NCI-H524 (cell line): ENCODE measurements around the gene MMP26.

Experiments used
- DNase-seq, 2 experiments: peaks; one replicate each; lab custom pipeline; 2025; lab: John Stamatoyannopoulos, UW

Gene MMP26

DNA sequence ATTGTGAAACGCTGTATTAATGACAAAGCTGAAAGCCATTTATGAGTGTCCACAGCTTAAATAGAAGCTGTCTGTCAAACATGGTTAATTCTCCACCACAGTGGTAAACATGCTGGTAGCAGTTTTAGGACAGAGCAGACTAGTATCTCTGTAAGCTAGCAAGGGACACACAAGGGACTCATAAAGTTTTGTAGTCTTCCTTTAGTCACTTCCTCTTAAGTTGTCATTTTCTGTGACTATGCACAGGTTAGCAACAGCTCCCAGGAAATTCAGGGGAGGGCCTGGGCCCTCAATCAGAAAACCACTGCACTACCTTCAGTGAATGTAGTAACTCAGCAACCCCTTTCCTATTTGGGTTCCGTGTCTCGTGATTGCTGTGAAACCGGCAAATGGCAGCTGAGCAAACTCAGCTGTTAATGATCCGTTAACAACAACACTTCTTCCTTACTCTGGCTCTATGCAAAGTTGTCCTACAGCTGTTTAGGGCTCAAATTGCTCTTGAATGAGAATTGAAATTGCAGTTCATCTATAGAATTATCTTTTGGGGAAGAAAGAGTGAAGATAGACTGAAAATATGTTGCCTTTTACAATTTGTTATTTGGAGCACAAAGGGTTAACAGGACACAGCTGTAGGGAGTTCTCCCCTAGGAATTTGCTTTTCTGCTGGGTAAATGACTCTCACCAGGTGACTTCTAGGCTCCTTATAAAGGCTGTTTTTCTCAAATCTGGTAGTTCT is at the start of gene MMP26:
Gene MMP26 (plus strand): TSS at position 731 of the 736 bp plus-strand sequence.
- no peak for DNase-seq

DNA sequence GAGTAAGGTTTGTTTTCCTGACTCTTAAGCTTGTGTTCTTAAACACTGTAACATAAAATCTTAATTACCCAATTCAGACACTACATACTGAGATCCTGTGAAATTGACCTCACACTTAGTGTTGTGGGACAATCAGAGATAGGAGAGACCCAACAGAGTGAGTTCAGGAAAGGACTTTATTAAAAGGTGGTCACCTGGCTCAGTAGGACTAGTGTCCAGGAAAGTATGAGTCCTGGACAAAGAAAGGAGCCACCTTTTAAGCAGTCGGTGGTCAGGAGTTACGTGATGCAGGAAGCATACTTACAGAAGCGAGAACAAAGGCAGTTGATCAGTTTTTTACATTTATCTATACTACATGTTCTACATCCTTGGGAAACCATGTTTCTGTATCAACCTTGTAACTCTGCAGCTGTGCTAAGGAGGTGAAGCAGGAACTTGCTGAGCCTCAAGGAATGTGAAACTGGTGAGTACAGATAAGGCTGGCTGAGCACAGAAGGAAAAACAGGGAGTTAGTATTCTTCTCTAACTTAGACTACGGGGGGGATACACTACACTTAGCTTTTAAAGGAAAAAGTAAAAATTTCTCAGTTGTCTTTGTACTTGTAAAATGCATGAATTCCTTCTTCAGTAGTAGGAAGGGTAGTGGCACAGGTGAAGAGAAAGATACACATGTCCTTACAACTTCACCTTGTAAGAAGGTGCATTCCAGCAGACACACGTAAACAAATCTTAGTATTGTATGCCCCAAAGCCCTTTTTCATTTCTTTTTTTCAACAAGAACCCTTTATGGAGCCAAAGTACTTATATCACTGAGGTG is 45.7 kb upstream of the MMP26 start:
- DNase-seq = no peak

DNA sequence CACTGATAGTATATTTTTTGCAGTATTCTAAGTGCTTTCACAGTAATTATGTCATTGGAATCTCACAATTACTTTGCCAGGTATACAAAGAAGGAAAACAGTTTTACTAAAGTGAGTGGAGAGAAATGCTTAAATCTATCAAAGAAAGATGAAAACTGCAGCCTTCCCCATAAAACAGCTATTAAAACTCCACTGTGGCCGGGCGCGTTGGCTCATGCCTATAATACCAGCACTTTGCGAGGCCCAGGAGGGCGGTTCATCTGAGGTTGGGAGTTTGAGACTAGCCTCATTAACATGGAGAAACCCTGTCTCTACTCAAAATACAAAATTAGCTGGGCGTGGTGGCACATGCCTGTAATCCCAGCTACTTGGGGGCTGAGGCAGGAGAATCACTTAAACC is 41.7 kb upstream of the MMP26 start:
- no peak for DNase-seq

GRCh38 chr11:4664183-4664582 is 40.4 kb upstream of the MMP26 start:
- no peak for DNase-seq

- no peak for DNase-seq
Measured at GRCh38 chr11:4664786-4665185, 39.8 kb upstream of the MMP26 start.

DNA sequence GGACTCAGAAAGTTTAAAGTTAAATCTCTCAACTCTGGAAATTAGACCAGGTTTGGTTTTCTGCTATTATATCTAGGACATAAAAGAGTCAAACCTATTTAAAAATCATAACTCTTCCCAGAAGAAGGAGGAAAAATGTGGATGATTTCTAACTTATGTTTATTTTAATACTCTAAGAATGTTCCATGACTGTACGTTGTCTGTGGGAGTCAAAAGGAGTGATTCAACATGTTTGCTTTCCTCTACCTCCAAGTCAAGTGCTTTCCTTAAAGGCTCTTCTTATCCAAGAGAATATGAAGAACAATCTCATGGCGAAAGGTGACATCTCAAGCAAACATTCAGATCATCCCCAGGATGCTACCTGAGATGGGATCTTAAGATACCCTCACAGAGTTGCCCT is 39.2 kb upstream of the MMP26 start:
- no peak for DNase-seq

DNA sequence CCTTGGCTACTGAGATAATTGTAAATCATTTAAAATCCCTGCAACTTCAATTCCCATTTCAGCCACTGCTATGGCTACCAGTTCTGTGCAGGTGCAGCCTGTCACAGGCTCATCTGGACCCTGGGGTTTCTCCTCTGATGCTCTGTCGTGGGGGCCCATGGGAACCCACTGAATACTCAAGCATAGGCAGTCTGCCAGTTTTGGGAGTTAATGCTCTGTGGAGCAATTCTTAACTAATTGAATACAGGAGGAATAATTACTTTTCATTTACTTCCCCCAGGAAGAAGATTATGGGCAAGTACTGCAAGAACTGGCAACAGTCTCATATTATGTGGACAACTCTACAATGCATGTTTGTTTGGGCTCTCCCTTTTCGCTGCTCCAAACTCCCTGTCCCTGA is 32.8 kb upstream of the MMP26 start:
- no peak for DNase-seq

DNA sequence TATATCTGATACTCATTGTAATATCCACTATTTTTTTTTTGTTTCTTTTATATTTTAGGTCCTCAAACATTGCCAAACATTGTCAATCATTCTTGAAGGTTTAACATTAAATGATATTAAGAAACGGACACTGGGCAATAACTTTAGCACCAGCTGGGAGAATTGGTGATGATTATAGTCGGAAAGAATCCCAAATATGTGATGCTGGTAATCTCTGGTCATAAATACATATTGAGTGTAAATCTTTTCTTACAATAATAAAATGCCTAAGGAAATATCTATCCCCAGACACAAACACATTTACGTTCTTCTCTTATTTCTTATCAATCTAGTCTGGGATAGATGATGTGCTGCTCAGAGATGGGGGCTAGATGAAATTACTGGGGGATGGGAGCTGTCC is 32.1 kb upstream of the MMP26 start:
- no peak for DNase-seq

DNA sequence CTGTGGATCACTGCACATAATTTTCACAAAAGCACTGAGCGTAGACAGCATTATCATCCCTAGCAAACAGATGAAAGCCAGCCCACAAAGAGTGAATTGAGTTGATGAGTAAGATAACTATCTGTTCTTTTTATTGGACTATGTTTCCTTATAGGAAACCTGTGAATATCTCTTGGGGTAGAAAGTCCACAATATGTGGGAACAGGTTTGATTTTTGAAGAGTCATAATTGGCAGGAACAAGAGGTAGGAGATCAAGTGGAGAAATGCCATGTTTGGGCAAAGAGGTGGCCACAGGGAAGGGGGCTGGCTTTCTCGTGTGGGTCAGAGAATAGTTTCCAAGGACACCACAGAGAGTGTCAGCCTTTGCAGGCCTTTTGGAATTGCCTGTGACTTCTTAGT is 30.8 kb upstream of the MMP26 start:
- no peak for DNase-seq

DNA sequence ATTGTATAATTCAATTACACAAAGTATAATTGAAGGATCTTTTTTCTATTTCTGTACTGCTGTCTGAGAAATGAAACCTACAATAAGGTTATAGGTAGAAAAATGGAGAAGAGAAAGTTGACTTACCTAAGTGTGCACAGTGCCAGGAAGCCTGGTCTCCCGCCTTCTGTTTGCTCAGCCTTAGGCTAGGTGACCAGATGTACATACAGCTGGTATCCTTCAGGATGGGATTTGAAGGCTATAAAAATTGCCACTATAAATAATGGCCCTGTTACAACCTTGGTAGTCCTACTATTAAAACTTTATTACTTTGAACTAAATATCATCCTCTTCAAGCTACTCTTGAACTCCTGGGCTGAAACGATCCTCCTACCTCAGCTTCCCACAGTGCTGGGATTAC is 26.6 kb upstream of the MMP26 start:
- peak; percentile 56 to 83 for DNase-seq

GRCh38 chr11:4680341-4680740 is 24.2 kb upstream of the MMP26 start:
- peak in 1 of 2 experiments; percentile 43 for DNase-seq

DNA sequence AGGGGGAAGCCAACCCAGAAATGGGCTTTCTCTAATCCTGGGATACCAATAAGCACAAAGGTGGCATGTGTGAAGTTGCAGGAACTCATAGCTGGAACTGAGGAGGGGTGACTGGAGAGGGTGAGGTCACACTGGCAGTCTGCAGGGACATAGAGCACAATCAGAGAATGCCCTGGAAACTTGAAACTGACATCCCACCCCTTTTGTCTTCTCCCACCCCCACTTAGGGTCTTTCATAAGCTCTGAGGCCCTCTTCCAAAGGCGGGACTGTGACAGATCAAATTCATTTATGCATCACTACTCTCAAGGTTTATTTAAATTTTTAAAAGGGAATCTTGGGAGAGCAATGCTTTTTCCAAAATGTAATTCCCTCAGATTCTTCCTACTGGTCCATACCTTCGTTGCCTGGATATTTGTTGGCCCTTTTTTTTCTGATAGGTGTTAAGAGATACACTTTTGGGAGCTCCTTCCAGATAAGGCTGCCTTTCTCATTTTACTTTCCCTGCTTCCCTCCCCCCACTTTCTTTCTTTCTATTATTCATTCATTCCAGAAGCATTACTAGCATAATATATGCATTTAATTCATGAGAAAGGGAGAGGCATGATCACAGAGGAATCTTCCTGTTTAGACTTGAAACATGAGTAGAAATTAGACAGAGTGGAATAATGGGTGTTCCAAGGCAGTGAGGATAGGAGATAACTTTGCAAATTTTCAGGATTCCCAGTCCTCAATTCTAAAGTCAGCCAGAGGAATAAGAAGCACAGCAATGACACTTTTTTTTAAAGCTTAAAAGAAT is 21.8 kb upstream of the MMP26 start:
- no peak for DNase-seq

DNA sequence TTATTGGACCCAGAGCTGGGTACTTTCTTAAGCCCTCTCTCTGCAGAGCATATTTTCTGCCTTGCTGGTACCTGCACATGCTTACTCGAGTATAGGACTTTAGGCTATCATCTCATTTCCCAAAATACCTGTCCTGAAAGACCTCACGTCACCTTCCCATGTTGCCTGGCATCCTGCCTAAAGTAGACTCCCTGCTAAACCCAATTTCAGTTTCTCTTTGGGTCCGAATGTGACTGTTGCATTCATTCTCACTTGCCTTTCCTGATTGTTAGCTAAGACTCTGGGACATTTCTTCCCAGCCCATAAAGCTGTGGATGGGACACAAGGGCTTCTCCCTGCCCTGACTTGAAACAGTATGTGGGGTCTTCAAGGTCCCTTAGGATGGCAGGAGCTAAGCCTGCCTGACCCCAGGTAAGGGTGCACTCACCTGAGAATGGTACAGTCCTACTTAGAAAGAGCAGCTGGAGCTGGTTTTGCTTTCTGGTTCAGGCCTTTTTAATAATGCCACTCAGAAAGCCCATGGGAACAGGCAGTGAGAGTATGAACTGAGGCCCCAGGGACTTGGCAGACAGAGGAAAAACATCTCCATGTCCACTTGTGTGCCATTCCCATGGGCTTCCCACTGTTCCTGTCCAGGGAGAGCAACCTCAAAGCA is 19.8 kb upstream of the MMP26 start:
- peak in 1 of 2 experiments; percentile 10 for DNase-seq

GRCh38 chr11:4695442-4695841 is 9.1 kb upstream of the MMP26 start:
- no peak for DNase-seq

- no peak for DNase-seq
Measured at GRCh38 chr11:4697585-4697984, 7.0 kb upstream of the MMP26 start, which contains the start of gene OR51E2. Gene OR51E2 (minus strand): TSS chr11:4697853. CDS start chr11:4682711, 15,142 bp downstream.

- DNase-seq = no peak
Measured at GRCh38 chr11:4699697-4700435, 4.7 kb upstream of the MMP26 start.

DNA sequence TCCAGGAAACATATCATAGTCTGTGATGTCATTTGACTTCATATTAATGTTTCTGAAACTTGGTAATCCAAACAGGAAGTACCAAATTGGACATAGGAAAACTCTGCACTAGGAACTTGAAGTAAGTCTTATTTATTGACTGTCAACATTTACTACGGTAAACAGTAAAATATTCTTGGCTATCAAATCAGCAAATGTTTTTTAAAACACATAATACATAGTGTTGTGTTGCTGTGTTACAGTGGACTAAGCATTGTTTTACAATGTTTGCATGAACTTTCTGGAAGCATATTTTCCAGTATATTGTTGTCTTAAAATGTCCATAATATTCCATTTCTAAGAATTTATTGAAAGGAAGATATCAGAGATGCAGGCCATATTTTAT is 4.2 kb upstream of the MMP26 start:
- no peak for DNase-seq

DNA sequence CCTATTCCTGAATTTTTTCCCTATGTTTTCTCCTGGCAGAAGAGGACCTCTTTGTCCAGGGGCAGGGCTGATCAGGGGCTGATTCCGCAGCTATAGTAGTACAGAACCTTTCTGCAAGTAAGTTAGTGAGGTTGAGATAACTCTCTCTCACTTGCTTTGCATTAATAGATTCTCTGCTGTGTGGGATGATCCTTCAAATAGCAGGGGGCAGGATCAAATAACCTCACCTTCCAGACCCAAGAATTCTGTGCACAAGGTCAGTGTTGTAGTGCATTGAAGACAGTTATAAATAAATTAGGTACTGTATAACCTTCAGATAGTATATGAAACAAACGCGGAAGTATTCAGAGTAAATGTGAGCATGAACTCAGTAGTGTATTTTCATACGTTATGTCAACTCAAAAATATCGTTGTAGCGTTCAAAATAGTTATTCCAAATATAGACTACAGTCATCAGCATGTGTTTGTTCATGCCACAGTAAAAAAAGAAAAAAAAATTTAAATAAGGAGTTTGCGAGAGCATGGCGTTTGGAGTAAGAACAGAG is 278 bp downstream of the MMP26 start:
- DNase-seq = no peak

GRCh38 chr11:4713241-4713640 is 8.7 kb downstream of the MMP26 start:
- DNase-seq = no peak

DNA sequence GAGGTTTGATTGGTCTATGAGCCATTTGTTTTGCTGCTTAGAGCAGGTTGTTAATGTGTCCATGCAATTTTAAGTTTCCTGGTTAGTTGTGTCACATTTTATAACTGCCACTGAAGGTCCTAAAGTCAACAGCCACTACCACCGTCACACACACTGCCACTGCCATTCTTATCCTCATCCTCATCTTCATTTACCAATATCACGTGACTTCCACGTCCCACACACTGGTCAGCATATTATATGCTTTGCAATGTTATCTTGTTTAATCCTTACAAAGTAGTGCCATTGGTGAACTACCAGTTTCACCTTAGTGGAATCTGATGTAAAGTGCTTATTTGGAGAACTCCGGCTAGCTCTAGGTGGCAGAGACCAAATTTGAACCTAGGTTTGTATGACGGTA is 9.7 kb downstream of the MMP26 start:
- DNase-seq = no peak
